Measurements from ENCODE around the gene SRC. TPM values are rescaled to one million over a fixed set of nuclear protein-coding genes. Genes with fewer than 3 reads are reported as not detected.

The SRC gene
- total RNA-seq, 1 experiment from 2014 or later, result 42.3 TPM

DNA sequence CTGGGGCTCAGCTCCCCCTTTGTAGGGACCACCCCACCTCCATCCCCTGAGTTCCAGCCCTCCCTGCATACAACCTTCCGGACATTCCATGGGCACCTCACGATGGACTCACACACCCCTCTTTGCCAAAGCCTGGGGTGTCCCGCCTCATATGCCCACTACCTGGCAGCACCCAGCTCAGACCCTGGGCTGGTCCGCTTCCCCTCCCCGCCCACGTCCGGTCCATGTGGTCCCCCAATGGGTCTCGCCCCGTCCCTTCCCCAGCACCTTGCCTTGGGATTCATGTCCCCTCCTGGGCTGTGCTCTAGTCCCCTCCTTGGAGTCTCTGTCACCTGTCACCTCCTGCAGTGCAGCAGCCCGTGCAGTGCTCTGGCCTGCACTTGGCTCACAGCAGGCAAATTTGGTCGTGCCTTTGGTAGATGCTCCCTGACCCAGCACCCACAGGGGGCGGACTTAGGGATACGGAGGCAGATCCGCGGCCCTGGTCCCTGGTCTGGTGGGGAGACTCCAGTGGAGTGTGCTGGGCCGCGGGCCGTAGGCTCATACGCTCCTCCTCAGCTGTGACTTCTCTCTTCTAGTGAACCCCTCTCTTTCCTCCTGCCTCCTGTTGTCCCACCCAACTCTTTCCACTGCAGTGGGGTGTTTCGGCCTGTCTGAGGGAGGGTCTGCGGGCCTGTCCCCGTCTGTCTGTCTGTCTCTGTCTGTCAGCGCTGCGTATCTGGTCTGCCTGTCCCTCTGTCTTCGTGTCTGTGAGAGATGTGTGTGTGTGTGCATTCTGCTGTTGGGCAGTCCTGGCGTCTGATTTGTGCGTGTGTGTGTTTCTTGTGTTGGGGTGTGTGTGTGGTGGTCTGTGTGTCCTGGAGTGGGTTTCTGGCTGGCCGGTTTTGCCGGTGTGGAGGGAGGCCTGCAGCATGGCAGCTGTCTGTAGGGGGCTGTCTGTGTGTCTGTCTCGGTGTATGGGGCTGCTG lies 69.5 kb downstream of the SRC start:
- no TSS peak for BruUV-seq (replicated peaks)
- DNase-seq (ENCODE audit: low read depth, low spot score), result no peak
- H3K9me2 ChIP-seq (ENCODE audit: insufficient read depth), result no peaks in the 10 kb centered on the region
- TF ChIP-seq EZH2 (IDR thresholded peaks at IDR 0.05) (no peak), ELF1 (IDR thresholded peaks at IDR 0.05; ENCODE audit: borderline replicate concordance, low read depth) (no peak), CBX3 (IDR thresholded peaks at IDR 0.05; ENCODE audit: low read depth) (no peak), MAX (IDR thresholded peaks at IDR 0.05) (no peak), TCF7L2 (IDR thresholded peaks at IDR 0.05; ENCODE audit: borderline replicate concordance, extremely low read depth, insufficient read depth, insufficient read length) (no peak), SIN3A (IDR thresholded peaks at IDR 0.05; ENCODE audit: low read depth) (no peak), ZNF274 (IDR thresholded peaks at IDR 0.05; ENCODE audit: low read depth, low read length) (no peak), YY1 (IDR thresholded peaks at IDR 0.05; ENCODE audit: extremely low read depth, insufficient replicate concordance, low read depth, low read length) (no peak), SRF (IDR thresholded peaks at IDR 0.05; ENCODE audit: low read depth) (no peak), POLR2A (IDR thresholded peaks at IDR 0.05; ENCODE audit: borderline replicate concordance, extremely low read depth, insufficient read depth, insufficient read length) (no peak), EZH2phosphoT487 (IDR thresholded peaks at IDR 0.05; ENCODE audit: borderline replicate concordance) (no peak), EGR1 (IDR thresholded peaks at IDR 0.05; ENCODE audit: low read depth) (no peak)
- TF ChIP-seq, protein P1, sequence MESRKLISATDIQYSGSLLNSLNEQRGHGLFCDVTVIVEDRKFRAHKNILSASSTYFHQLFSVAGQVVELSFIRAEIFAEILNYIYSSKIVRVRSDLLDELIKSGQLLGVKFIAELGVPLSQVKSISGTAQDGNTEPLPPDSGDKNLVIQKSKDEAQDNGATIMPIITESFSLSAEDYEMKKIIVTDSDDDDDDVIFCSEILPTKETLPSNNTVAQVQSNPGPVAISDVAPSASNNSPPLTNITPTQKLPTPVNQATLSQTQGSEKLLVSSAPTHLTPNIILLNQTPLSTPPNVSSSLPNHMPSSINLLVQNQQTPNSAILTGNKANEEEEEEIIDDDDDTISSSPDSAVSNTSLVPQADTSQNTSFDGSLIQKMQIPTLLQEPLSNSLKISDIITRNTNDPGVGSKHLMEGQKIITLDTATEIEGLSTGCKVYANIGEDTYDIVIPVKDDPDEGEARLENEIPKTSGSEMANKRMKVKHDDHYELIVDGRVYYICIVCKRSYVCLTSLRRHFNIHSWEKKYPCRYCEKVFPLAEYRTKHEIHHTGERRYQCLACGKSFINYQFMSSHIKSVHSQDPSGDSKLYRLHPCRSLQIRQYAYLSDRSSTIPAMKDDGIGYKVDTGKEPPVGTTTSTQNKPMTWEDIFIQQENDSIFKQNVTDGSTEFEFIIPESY (IDR thresholded peaks at IDR 0.05; ENCODE audit: extremely low read depth, insufficient replicate concordance, low read length), result no peak
- TF ChIP-seq, protein P2, sequence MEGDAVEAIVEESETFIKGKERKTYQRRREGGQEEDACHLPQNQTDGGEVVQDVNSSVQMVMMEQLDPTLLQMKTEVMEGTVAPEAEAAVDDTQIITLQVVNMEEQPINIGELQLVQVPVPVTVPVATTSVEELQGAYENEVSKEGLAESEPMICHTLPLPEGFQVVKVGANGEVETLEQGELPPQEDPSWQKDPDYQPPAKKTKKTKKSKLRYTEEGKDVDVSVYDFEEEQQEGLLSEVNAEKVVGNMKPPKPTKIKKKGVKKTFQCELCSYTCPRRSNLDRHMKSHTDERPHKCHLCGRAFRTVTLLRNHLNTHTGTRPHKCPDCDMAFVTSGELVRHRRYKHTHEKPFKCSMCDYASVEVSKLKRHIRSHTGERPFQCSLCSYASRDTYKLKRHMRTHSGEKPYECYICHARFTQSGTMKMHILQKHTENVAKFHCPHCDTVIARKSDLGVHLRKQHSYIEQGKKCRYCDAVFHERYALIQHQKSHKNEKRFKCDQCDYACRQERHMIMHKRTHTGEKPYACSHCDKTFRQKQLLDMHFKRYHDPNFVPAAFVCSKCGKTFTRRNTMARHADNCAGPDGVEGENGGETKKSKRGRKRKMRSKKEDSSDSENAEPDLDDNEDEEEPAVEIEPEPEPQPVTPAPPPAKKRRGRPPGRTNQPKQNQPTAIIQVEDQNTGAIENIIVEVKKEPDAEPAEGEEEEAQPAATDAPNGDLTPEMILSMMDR (IDR thresholded peaks at IDR 0.05 in 2 of 3, conservative IDR thresholded peaks at IDR 0.05 in 1 of 3; ENCODE audit: borderline replicate concordance in 1 of 3, insufficient read depth in 1 of 3, low read depth in 2 of 3, low read length in 2 of 3), result no peak
- H4K20me1 ChIP-seq (ENCODE audit: insufficient read depth), result no peaks in the 10 kb centered on the region
- ChIA-PET CTCF (no interaction called here), POLR2A (no interaction called here), RAD21 (ENCODE audit: low non-redundant PET in 1 of 2, low total read pairs in 2 of 2, uncharacterized antibody in 2 of 2, unreplicated experiment in 2 of 2) (no interaction called here)
- H3K27ac ChIP-seq (ENCODE audit: low read depth, low read length), result no peak overlapping the region
- H3K9me3 ChIP-seq (ENCODE audit: control insufficient read depth in 1 of 2, insufficient read depth in 1 of 2, low read depth in 1 of 2, low read length in 2 of 2), result no peaks in the 10 kb centered on the region
- H2AFZ ChIP-seq (ENCODE audit: low read depth, low read length, poor library complexity, severe bottlenecking), result no peak overlapping the region
- no peak overlapping the region for H3K4me2 ChIP-seq (ENCODE audit: low read length)
- intact Hi-C loops (cut with micrococcal nuclease), result no loop called here
- no peaks in the 10 kb centered on the region for H3K4me1 ChIP-seq (ENCODE audit: control insufficient read depth in 1 of 2, insufficient read depth in 2 of 2, low read length in 2 of 2)
- H3K9ac ChIP-seq (ENCODE audit: low read length), result no peak overlapping the region
- peaks cover 15% of the 10 kb centered on the region; the same call in 1 of the 2 replicates for H3K27me3 ChIP-seq (ENCODE audit: insufficient read depth, low read length)
- no peaks in the 10 kb centered on the region for H3K36me3 ChIP-seq (ENCODE audit: control insufficient read depth in 1 of 2, insufficient read depth in 2 of 2, low read length in 2 of 2)
- H3K79me2 ChIP-seq (ENCODE audit: insufficient read depth, low read length), result no peaks in the 10 kb centered on the region
- no peak for ATAC-seq
- no peak overlapping the region for H3K4me3 ChIP-seq (replicated peaks in 1 of 2; ENCODE audit: low read depth in 1 of 2, low read length in 2 of 2)

Measured in HCT116 (cell line).